Common myeloid progenitor, CD34-positive (primary cell): ENCODE data around the gene TAP2.
A peak's percentile ranks its signal among the peaks of the same experiment; 100 is the strongest.

Experiments used
- CTCF ChIA-PET: fragments of 350-600 bp; sonication (Branson Sonifier 250); formaldehyde crosslinking; loops from one replicate; lab custom pipeline; 2021; ENCODE audit warnings: antibody characterized with exemption; lab: Charles Lee
- POLR2A ChIA-PET: fragments of 350-600 bp; sonication (Branson Sonifier 250); formaldehyde crosslinking; loops from one replicate; lab custom pipeline; 2021; ENCODE audit warnings: antibody characterized with exemption; lab: Charles Lee
- DNase-seq, 3 donors: peaks; one replicate each; pipeline versions ENCODE4 v3.0.0 to v3.0.0-alpha.2; 2013
- H3K27ac ChIP-seq, 2 experiments: 1 replicate in 1 of 2; 2 replicates in 1 of 2; pipeline ENCODE4 v1.7.0; 2013; ENCODE audit warnings: inconsistent platforms in 2 of 2, low read length in 2 of 2, mild to moderate bottlenecking in 2 of 2, low read depth in 1 of 2, moderate library complexity in 1 of 2; ENCODE audit not compliant: severe bottlenecking in 2 of 2, insufficient read depth in 1 of 2, poor library complexity in 1 of 2
- H3K27me3 ChIP-seq, 5 experiments: replicated peaks in 2 of 5; 1 replicate in 3 of 5; 2 replicates in 2 of 5; pipeline versions ENCODE4 v1.6.1 to v1.7.0; 2013; ENCODE audit warnings: low read length in 4 of 5, mild to moderate bottlenecking in 2 of 5, moderate library complexity in 2 of 5, inconsistent platforms in 1 of 5; ENCODE audit not compliant: insufficient read depth in 5 of 5, control insufficient read depth in 4 of 5
- H3K36me3 ChIP-seq, 4 experiments: 1 replicate in 2 of 4; 2 replicates in 2 of 4; pipeline versions ENCODE4 v1.6.1 to v1.7.0; 2013; ENCODE audit warnings: low read length in 3 of 4, control low read depth in 1 of 4, mild to moderate bottlenecking in 1 of 4; ENCODE audit not compliant: control insufficient read depth in 4 of 4, insufficient read depth in 4 of 4
- H3K4me1 ChIP-seq, 4 experiments: 1 replicate in 3 of 4; 2 replicates in 1 of 4; pipeline versions ENCODE4 v1.6.1 to v1.7.1; 2013; ENCODE audit warnings: low read length in 3 of 4, mild to moderate bottlenecking in 3 of 4, control low read depth in 1 of 4, inconsistent platforms in 1 of 4, moderate library complexity in 1 of 4; ENCODE audit not compliant: control insufficient read depth in 4 of 4, insufficient read depth in 4 of 4; ENCODE audit errors: control extremely low read depth in 1 of 4
- H3K4me3 ChIP-seq, 7 experiments: 1 replicate in 4 of 7; 2 replicates in 3 of 7; pipeline versions ENCODE4 v1.5.1 to v1.7.0; 2013; ENCODE audit warnings: mild to moderate bottlenecking in 7 of 7, low read length in 6 of 7, moderate library complexity in 6 of 7, inconsistent platforms in 2 of 7, low read depth in 2 of 7, control low read depth in 1 of 7; ENCODE audit not compliant: insufficient read depth in 4 of 7, control insufficient read depth in 1 of 7; ENCODE audit errors: extremely low read depth in 1 of 7
- H3K9me3 ChIP-seq, 5 experiments: 1 replicate in 4 of 5; 2 replicates in 1 of 5; pipeline versions ENCODE4 v1.6.1 to v1.7.1; 2013; ENCODE audit warnings: low read length in 4 of 5, mild to moderate bottlenecking in 2 of 5, inconsistent platforms in 1 of 5, low read depth in 1 of 5, moderate library complexity in 1 of 5; ENCODE audit not compliant: control insufficient read depth in 4 of 5, insufficient read depth in 2 of 5; ENCODE audit errors: control extremely low read depth in 1 of 5
- WGBS: methylation state at CpG from one replicate; pipeline ENCODE4 v1.1.5; 2013; ENCODE audit not compliant: insufficient coverage; 5-methylcytosine and 5-hydroxymethylcytosine counted together

Gene TAP2

DNA sequence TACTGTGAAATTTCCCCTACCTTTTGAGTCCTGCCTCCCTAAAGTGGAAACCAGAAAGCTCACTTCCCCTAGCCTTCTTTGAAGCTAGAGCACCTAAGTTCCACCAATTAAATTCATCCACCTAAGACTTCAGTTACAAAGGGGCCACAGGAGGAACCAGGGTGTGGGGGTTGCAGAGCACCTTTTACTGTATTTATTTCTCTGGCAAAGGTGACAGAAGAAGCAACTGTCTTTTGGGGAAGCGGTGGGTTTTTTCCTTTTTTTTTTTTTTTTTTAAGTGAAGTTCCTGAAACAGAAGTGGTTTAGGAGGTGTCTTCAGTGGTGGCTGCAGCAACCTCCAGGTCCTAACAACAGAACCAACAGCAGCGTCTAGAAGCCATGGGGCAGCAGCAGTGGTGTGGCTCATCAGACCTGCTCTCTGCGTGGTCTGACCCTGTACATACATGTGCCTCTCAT, 28.5 kb upstream of the TAP2 start:
- Histone ChIP-seq H3K4me3 (peak overlapping the region in 2 of 7 experiments; percentile 33 to 48), H3K27me3 (peaks cover 0 to 2% (median 0%) of the 10 kb centered on the region in 5 experiments), H3K9me3 (no peaks in the 10 kb centered on the region), H3K27ac (peak overlapping the region in 1 of 2 experiments; percentile 23), H3K36me3 (no peaks in the 10 kb centered on the region), H3K4me1 (peaks cover 11 to 21% (median 13%) of the 10 kb centered on the region in 4 experiments)
- peak in 2 of 3 donors; percentile 60 to 63 for DNase-seq
- CTCF ChIA-PET: interaction anchor here (0.9 to 9.7 kb wide), 15 partner anchors 11 to 453 kb away, joined by 3 to 115 read pairs (median 13); partner anchors contain the start of genes HLA-DMA, PSMB8, PSMB9 and TAP1
- POLR2A ChIA-PET: interaction anchor here (0.5 to 1.5 kb wide), 3 partner anchors 12 to 28 kb away, joined by 3 to 4 read pairs (median 3); partner anchors contain the start of gene TAP2
- 0% methylated on average over 1 of the region's 3 CpGs for WGBS

DNA sequence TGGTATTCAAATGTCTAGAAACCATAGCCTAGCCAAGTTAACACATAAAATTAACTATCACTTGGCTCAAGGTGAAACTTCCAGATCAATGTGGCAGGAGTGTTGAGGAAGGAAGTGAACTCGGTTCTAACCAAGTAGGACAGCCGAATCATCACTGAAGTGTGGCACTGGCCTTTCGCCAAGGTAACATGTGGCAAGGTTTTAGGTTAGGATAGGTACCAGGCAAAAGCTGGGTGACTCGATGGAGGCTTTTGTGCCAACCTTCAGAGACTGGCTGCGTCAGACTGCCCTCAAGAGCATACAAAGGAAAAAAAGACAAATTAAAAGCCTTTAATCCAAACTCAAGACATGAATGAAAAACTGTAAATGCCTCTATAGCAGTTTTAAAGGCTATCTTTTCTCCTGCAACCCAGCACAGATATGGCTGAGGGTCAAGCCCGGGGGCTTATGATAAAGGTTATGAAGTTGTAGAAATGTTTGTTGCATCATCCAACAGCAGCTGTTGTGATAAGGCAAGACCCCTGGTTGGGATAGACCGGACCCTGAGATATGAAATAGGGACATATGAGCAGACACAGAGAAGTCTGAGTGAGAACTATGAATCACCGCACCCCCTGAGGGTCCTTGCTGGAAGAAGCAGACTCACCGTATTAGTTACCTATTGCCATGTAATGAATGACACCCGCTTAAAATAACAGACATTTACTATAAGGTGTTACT, 27.3 kb upstream of the TAP2 start:
- H3K4me1 ChIP-seq: peaks cover 11 to 21% (median 13%) of the 10 kb centered on the region in 4 experiments
- no peak for DNase-seq
- H3K9me3 ChIP-seq: no peaks in the 10 kb centered on the region
- ChIA-PET POLR2A (no interaction called here), CTCF (interaction anchor here (2.8 to 9.7 kb wide), 4 partner anchors 12 to 40 kb away, joined by 13 to 115 read pairs (median 34); partner anchors contain the start of genes PSMB8, PSMB9, TAP1 and TAP2)
- H3K4me3 ChIP-seq: no peak overlapping the region
- WGBS: 58% methylated on average over 6 of the region's 10 CpGs
- no peak overlapping the region for H3K27ac ChIP-seq
- H3K27me3 ChIP-seq: peaks cover 0 to 2% (median 0%) of the 10 kb centered on the region in 5 experiments
- H3K36me3 ChIP-seq: peaks cover 0 to 4% (median 2%) of the 10 kb centered on the region in 4 experiments

DNA sequence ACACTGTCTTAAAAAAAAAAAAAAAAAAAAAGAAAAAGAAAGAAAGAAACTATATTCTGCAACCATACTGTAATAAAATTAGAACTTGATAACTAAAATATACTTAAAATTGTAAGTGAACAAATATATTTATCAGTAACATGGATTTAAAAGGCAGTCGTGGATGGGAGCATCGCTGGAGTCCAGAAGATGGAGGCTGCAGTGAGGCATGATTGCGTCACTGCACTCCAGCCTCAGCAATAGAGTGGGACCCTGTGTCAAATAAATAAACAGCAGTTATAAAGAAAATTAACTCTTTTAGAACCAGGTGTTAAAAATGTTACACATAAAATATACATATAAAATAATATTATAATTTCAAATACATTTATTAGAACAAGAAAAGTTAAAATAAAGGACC, 24.2 kb upstream of the TAP2 start:
- DNase-seq: no peak
- Histone ChIP-seq H3K27me3 (no peaks in the 10 kb centered on the region), H3K4me3 (no peak overlapping the region), H3K4me1 (peaks cover 8 to 19% (median 11%) of the 10 kb centered on the region in 4 experiments), H3K27ac (no peak overlapping the region), H3K36me3 (peaks cover 3 to 28% (median 11%) of the 10 kb centered on the region in 4 experiments), H3K9me3 (no peaks in the 10 kb centered on the region)
- ChIA-PET CTCF (interaction anchor here (0.9 to 9.7 kb wide), 3 partner anchors 8 to 24 kb away, joined by 3 to 115 read pairs (median 13); partner anchors contain the start of genes PSMB9, TAP1 and TAP2), POLR2A (no interaction called here)
- WGBS: 92% methylated on average over 2 of the region's 3 CpGs

DNA sequence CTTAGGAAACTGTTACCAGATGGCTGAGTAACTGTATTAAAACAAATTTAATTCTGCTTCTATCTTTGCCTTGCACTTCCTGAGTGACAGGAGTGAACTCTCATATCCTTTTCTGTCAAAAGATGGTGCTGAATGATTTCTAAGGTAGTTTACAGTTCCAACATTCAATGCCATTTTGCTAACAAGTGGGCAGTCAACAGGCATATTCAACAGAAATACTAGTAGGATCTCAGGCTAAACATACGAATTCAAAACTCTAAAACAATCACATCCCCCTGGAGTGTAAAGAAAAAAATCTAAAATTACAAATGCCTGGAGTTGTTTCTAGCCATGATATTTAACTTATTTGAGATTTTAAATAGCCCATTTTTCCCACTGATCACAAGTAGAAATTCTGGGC, 22.1 kb upstream of the TAP2 start:
- H3K27me3 ChIP-seq: no peaks in the 10 kb centered on the region
- H3K4me3 ChIP-seq: no peak overlapping the region
- H3K9me3 ChIP-seq: no peaks in the 10 kb centered on the region
- WGBS: no CpG with 5 or more reads among the region's 1 CpG
- no peak for DNase-seq
- peaks cover 0 to 4% (median under 1%) of the 10 kb centered on the region in 4 experiments for H3K4me1 ChIP-seq
- peaks cover 3 to 35% (median 15%) of the 10 kb centered on the region in 4 experiments for H3K36me3 ChIP-seq
- CTCF ChIA-PET: interaction anchor here (5.1 kb wide), 1 partner anchor 22 kb away, joined by 52 read pairs; the partner anchor contains the start of gene TAP2
- POLR2A ChIA-PET: no interaction called here
- no peak overlapping the region for H3K27ac ChIP-seq

DNA sequence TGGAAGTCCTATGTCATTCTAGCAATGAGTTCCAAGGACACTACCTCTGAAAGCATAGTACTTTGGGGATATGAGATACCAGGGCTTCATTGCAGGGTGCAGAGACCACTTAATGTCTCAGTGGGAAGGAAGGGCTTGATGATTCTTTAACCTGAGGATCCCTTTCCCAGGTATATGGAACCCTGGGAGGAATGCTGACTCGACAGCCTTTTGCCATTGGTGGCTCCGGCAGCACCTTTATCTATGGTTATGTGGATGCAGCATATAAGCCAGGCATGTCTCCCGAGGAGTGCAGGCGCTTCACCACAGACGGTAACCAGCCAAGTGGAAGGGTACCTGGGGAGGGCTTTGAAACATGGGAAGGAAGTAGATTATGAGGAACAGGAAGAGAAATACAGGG, 19.7 kb upstream of the TAP2 start:
- H3K9me3 ChIP-seq: no peaks in the 10 kb centered on the region
- peaks cover 3 to 35% (median 15%) of the 10 kb centered on the region in 4 experiments for H3K36me3 ChIP-seq
- peaks cover 6 to 17% (median 13%) of the 10 kb centered on the region in 4 experiments for H3K4me1 ChIP-seq
- POLR2A ChIA-PET: interaction anchor here (1.2 kb wide), 1 partner anchor 20 kb away, joined by 3 read pairs; no protein-coding TSS in a partner anchor
- no peak overlapping the region for H3K4me3 ChIP-seq
- no peak overlapping the region for H3K27ac ChIP-seq
- no peaks in the 10 kb centered on the region for H3K27me3 ChIP-seq
- DNase-seq: no peak
- 85% methylated on average over 5 of the region's 5 CpGs for WGBS
- CTCF ChIA-PET: interaction anchor here (0.7 to 7.8 kb wide), 9 partner anchors 11 to 31 kb away, joined by 3 to 85 read pairs (median 3); partner anchors contain the start of genes PSMB8 and TAP2

DNA sequence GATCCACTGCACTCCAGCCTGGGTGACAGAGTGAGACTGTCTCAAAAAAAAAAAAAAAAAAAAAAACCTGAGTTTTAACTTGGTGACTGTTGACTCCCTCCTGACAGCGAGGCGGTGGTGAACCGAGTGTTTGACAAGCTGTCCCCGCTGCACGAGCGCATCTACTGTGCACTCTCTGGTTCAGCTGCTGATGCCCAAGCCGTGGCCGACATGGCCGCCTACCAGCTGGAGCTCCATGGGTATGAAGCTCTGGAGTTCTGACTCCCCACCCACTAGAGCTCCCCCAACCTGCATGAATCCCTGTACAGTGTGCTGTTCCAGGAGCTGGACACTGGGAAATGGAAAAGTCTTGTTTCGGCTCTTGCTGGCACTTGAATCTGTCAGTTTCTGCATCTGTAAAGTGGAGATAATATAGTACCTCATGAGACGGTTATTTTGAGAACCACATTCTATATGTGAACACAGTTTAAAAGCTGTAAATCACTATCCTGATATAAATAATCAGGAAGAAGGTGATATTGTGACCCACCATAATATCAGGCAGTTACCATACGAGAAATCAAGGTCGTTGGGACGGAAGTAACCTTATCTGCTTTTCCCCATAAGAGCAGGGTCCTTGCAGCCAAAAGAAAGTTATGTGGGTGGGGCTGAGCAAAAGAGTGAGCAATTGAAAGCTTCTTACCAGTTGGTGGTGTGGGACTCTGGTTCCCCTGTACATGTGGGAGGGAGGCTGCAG, 18.8 kb upstream of the TAP2 start:
- H3K36me3 ChIP-seq: peaks cover 3 to 35% (median 15%) of the 10 kb centered on the region in 4 experiments
- ChIA-PET POLR2A (interaction anchor here (1.2 kb wide), 1 partner anchor 21 kb away, joined by 3 read pairs; no protein-coding TSS in a partner anchor), CTCF (interaction anchor here (0.7 to 7.8 kb wide), 8 partner anchors 12 to 204 kb away, joined by 3 to 85 read pairs (median 4); partner anchors contain the start of genes PSMB8 and TAP2)
- H3K4me1 ChIP-seq: peaks cover 6 to 26% (median 20%) of the 10 kb centered on the region in 4 experiments
- no peak overlapping the region for H3K4me3 ChIP-seq
- 87% methylated on average over 9 of the region's 14 CpGs for WGBS
- peak in 2 of 3 donors; percentile 41 to 64 for DNase-seq
- no peaks in the 10 kb centered on the region for H3K27me3 ChIP-seq
- no peaks in the 10 kb centered on the region for H3K9me3 ChIP-seq
- no peak overlapping the region for H3K27ac ChIP-seq
